Cardiac fibroblast (primary cell): ENCODE measurements around the gene UBE2Q2.
"Not testable (repeated sequence)": the region's sequence is repeated elsewhere in the genome, so short reads cannot be mapped to it uniquely, and the experiment has no call there.

Experiments
- DNase-seq, 2 donors: peaks; one replicate each; pipeline versions ENCODE4 v3.0.0 to v3.0.0-alpha.2; 2010; ENCODE audit warnings: low read depth in 2 of 2
- H3K4me3 ChIP-seq, 2 donors: replicated peaks in 1 of 2; 1 replicate in 1 of 2; 2 replicates in 1 of 2; pipeline ENCODE4 v1.5.1; 2011; ENCODE audit warnings: low read depth in 2 of 2, low read length in 2 of 2, mild to moderate bottlenecking in 2 of 2, moderate library complexity in 1 of 2
- CTCF ChIP-seq: IDR thresholded peaks from one replicate; pipeline ENCODE4 v1.5.1; 2011; ENCODE audit warnings: low read depth, mild to moderate bottlenecking, low read length, inconsistent platforms

The UBE2Q2 gene

GRCh38 chr15:75905231-75905630, 62.0 kb downstream of the UBE2Q2 start:
- no peak for TF ChIP-seq CTCF
- no peak overlapping the region for H3K4me3 ChIP-seq
- DNase-seq, result no peak

DNA sequence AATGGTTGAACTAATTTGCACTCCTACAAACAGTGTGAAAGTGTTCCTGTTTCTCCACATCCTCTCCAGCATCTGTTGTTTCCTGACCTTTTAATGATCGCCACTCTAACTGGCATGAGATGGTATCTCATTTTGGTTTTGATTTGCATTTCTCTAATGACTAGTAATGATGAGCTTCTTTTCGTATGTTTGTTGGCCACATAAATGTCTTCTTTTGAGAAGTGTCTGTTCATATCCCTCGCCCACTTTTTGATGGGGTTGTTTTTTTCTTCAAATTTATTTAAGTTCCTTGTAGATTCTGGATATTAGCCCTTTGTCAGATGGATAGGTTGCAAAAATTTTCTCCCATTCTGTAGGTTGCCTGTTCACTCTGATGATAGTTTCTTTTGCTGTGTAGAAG, 67.1 kb downstream of the UBE2Q2 start:
- not testable (repeated sequence) for DNase-seq, H3K4me3 ChIP-seq

DNA sequence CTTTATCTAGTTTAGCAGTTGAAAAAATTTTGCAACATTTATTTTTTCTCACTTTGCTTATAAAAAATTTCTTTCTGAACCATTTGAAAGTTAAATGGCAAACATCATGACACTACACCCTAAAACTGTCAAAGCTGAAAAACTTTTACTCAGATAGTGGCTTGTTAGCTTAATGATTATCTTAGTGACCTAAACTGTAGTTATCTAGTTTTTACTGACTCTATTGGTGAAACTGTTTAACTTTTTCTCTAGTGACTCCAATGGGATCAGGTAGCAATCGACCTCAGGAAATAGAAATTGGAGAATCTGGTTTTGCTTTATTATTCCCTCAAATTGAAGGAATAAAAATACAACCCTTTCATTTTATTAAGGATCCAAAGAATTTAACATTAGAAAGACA, 73.7 kb downstream of the UBE2Q2 start:
- no peak for DNase-seq
- TF ChIP-seq CTCF, result no peak
- no peak overlapping the region for H3K4me3 ChIP-seq

GRCh38 chr15:75918135-75918534, 74.9 kb downstream of the UBE2Q2 start:
- no peak for DNase-seq
- no peak overlapping the region for H3K4me3 ChIP-seq
- no peak for TF ChIP-seq CTCF

DNA sequence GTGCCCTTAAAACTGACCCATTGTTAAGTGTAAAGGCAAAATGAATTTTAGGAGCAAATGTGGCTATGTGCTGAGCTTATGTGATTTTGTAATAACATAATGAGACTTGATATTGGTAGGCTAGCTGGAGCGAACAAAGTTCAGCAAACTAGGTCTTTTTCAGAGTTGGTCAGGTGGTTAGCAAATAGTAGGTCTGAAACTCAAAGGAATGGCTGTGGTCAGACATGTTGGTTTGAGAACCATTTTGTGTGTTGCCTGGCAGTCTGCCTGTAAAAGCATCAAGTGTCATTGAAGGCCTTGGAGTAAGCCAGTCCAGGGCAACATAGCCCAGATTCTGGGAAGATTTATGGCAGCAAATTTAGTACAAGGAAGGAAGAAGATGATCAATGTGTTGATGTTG, 76.8 kb downstream of the UBE2Q2 start:
- H3K4me3 ChIP-seq, result no peak overlapping the region
- TF ChIP-seq CTCF, result no peak
- DNase-seq, result peak in 1 of 2 donors; percentile 17

GRCh38 chr15:75921732-75922703, 78.8 kb downstream of the UBE2Q2 start:
- peak; percentile 48 for TF ChIP-seq CTCF
- peak; percentile 85 to 88 for DNase-seq
- no peak overlapping the region for H3K4me3 ChIP-seq

GRCh38 chr15:75923756-75924155, 80.5 kb downstream of the UBE2Q2 start:
- H3K4me3 ChIP-seq, result no peak overlapping the region
- DNase-seq, result no peak
- no peak for TF ChIP-seq CTCF
